Neural progenitor cell (in vitro differentiated cells): ENCODE measurements around the gene ADAM23. TPM values are rescaled to one million over a fixed set of nuclear protein-coding genes. Genes with fewer than 3 reads are reported as not detected.

Experiments used
- DNase-seq: peaks from one replicate; pipeline ENCODE4 v3.0.0-alpha.2; 2016; ENCODE audit warnings: low spot score
- H2AFZ ChIP-seq: fragments of 200-600 bp; sonication (generic); replicated peaks from 2 replicates; pipeline ENCODE4 v1.6.1; 2016; ENCODE audit warnings: antibody characterized with exemption
- H3F3A ChIP-seq: fragments of 200-600 bp; sonication (generic); 2 replicates; pipeline ENCODE4 v1.6.1; 2016; ENCODE audit warnings: antibody characterized with exemption, low read depth
- H3K27ac ChIP-seq: fragments of 200-600 bp; sonication (generic); 2 replicates; pipeline ENCODE4 v1.5.1; 2016; ENCODE audit warnings: mild to moderate bottlenecking
- H3K27me3 ChIP-seq: fragments of 200-600 bp; sonication (generic); 2 replicates; pipeline ENCODE4 v1.6.1; 2016; ENCODE audit warnings: mild to moderate bottlenecking, moderate library complexity
- H3K36me3 ChIP-seq: fragments of 200-600 bp; sonication (generic); 2 replicates; pipeline ENCODE4 v1.5.1; 2016
- H3K4me1 ChIP-seq: fragments of 200-600 bp; sonication (generic); 2 replicates; pipeline ENCODE4 v1.6.1; 2016; ENCODE audit warnings: mixed run types
- H3K4me2 ChIP-seq: fragments of 200-600 bp; sonication (generic); 2 replicates; pipeline ENCODE4 v1.6.1; 2016
- H3K4me3 ChIP-seq: fragments of 200-600 bp; sonication (generic); 2 replicates; pipeline ENCODE4 v1.5.1; 2016
- H3K79me2 ChIP-seq: fragments of 200-600 bp; sonication (generic); 2 replicates; pipeline ENCODE4 v1.6.1; 2016; ENCODE audit warnings: low read depth
- H3K9ac ChIP-seq: fragments of 200-600 bp; sonication (generic); 2 replicates; pipeline ENCODE4 v1.6.1; 2016
- H3K9me3 ChIP-seq: fragments of 200-600 bp; sonication (generic); 2 replicates; pipeline ENCODE4 v1.5.1; 2016; ENCODE audit warnings: low read depth
- H4K20me1 ChIP-seq: fragments of 200-600 bp; sonication (generic); 2 replicates; pipeline ENCODE4 v1.6.1; 2016; ENCODE audit warnings: low read depth
- H3K27ac Mint-ChIP-seq: 3 replicates; pipeline ENCODE4 v1.8.0; 2021; ENCODE audit warnings: mixed read lengths
- H3K27me3 Mint-ChIP-seq: 2 replicates; pipeline ENCODE4 v1.8.0; 2022; ENCODE audit warnings: low read depth, mild to moderate bottlenecking, inconsistent platforms, moderate library complexity, mixed read lengths; ENCODE audit not compliant: insufficient read depth
- H3K36me3 Mint-ChIP-seq: 3 replicates; pipeline ENCODE4 v1.8.0; 2021; ENCODE audit warnings: mixed read lengths
- H3K4me1 Mint-ChIP-seq: 3 replicates; pipeline ENCODE4 v1.8.0; 2021; ENCODE audit warnings: mixed read lengths
- H3K4me3 Mint-ChIP-seq: 3 replicates; pipeline ENCODE4 v1.8.0; 2021; ENCODE audit warnings: mild to moderate bottlenecking, moderate library complexity, mixed read lengths
- H3K9me3 Mint-ChIP-seq: 3 replicates; pipeline ENCODE4 v1.8.0; 2020; ENCODE audit warnings: mixed read lengths
- EZH2 ChIP-seq: fragments of 200-600 bp; sonication (generic); IDR thresholded peaks from 2 replicates; pipeline ENCODE4 v1.6.1; 2017; ENCODE audit warnings: antibody characterized with exemption, mild to moderate bottlenecking, moderate library complexity
- EZH2phosphoT487 ChIP-seq: fragments of 200-600 bp; sonication (generic); IDR thresholded peaks from 2 replicates; pipeline ENCODE4 v1.6.1; 2017; ENCODE audit warnings: antibody characterized with exemption
- total RNA-seq: library from RNA; depleted of rRNA; stranded (reverse); fragments of >200 nt; gene quantifications from 2 replicates; pipeline ENCODE4 v1.2.3, GENCODE V29; 2015; ENCODE audit warnings: low replicate concordance
- TF ChIP-seq, protein P1 (sequence below): fragments of 200-600 bp; sonication (generic); IDR thresholded peaks from 2 replicates; pipeline ENCODE4 v1.5.1; 2017; ENCODE audit warnings: antibody characterized with exemption, mild to moderate bottlenecking

ADAM23 gene
- total RNA-seq, 1 donor from 2014 or later = 17.2 TPM

GRCh38 chr2:206533977-206534376 lies 90.6 kb downstream of the ADAM23 start:
- H4K20me1 ChIP-seq = no peaks in the 10 kb centered on the region
- no peaks in the 10 kb centered on the region for H3K9me3 Mint-ChIP-seq
- H3K4me1 Mint-ChIP-seq = peaks cover 6% of the 10 kb centered on the region
- H3K4me2 ChIP-seq = no peak overlapping the region
- H3K79me2 ChIP-seq = no peaks in the 10 kb centered on the region
- DNase-seq = no peak
- no peaks in the 10 kb centered on the region for H3F3A ChIP-seq
- TF ChIP-seq EZH2phosphoT487 (no peak), EZH2 (no peak)
- TF ChIP-seq, protein P1, sequence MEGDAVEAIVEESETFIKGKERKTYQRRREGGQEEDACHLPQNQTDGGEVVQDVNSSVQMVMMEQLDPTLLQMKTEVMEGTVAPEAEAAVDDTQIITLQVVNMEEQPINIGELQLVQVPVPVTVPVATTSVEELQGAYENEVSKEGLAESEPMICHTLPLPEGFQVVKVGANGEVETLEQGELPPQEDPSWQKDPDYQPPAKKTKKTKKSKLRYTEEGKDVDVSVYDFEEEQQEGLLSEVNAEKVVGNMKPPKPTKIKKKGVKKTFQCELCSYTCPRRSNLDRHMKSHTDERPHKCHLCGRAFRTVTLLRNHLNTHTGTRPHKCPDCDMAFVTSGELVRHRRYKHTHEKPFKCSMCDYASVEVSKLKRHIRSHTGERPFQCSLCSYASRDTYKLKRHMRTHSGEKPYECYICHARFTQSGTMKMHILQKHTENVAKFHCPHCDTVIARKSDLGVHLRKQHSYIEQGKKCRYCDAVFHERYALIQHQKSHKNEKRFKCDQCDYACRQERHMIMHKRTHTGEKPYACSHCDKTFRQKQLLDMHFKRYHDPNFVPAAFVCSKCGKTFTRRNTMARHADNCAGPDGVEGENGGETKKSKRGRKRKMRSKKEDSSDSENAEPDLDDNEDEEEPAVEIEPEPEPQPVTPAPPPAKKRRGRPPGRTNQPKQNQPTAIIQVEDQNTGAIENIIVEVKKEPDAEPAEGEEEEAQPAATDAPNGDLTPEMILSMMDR = no peak
- no peaks in the 10 kb centered on the region for H3K27me3 ChIP-seq
- H3K36me3 ChIP-seq = no peaks in the 10 kb centered on the region
- H3K9me3 ChIP-seq = no peaks in the 10 kb centered on the region
- H3K27ac Mint-ChIP-seq = no peak overlapping the region
- no peak overlapping the region for H3K27ac ChIP-seq
- no peaks in the 10 kb centered on the region for H3K27me3 Mint-ChIP-seq
- H3K4me3 ChIP-seq = no peak overlapping the region
- peaks cover 8% of the 10 kb centered on the region for H3K4me1 ChIP-seq
- H2AFZ ChIP-seq = no peak overlapping the region
- H3K4me3 Mint-ChIP-seq = no peak overlapping the region
- no peaks in the 10 kb centered on the region for H3K36me3 Mint-ChIP-seq
- H3K9ac ChIP-seq = no peak overlapping the region

- TF ChIP-seq EZH2 (no peak), EZH2phosphoT487 (no peak)
- TF ChIP-seq, protein P1 = no peak
- Mint-ChIP-seq H3K4me1 (peaks cover 4% of the 10 kb centered on the region), H3K4me3 (no peak overlapping the region), H3K27me3 (no peaks in the 10 kb centered on the region), H3K9me3 (no peaks in the 10 kb centered on the region), H3K27ac (no peak overlapping the region), H3K36me3 (no peaks in the 10 kb centered on the region)
- no peaks in the 10 kb centered on the region for H3F3A ChIP-seq
- H4K20me1 ChIP-seq = no peaks in the 10 kb centered on the region
- no peak overlapping the region for H3K4me2 ChIP-seq
- no peaks in the 10 kb centered on the region for H3K9me3 ChIP-seq
- H3K79me2 ChIP-seq = no peaks in the 10 kb centered on the region
- no peaks in the 10 kb centered on the region for H3K27me3 ChIP-seq
- no peak overlapping the region for H3K9ac ChIP-seq
- H3K27ac ChIP-seq = no peak overlapping the region
- no peak overlapping the region for H2AFZ ChIP-seq
- no peak overlapping the region for H3K4me3 ChIP-seq
- H3K4me1 ChIP-seq = peaks cover 8% of the 10 kb centered on the region
- no peak for DNase-seq
- H3K36me3 ChIP-seq = no peaks in the 10 kb centered on the region
These were observed 92.1 kb downstream of the ADAM23 start for GRCh38 chr2:206535260-206535986.

DNA sequence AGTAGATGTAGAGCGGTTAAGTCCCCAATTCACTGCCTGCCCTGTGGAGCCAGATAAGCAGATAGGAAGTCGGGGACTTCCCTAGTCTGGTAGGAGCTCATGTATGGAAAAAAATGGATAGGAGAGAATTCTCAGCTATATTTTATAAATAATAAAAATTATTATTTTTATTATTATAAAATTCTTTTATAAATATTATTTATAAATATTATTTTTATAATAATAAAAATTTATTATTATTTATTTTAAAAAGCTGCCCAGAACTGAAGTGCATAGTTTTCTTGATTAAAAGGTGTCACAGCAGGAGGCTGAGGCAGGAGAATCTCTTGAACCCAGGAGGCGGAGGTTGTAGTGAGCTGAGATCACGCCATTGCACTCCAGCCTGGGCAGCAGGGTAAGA lies 97.4 kb downstream of the ADAM23 start:
- Mint-ChIP-seq H3K27ac (no peak overlapping the region), H3K4me3 (no peak overlapping the region), H3K9me3 (no peaks in the 10 kb centered on the region), H3K36me3 (peaks cover 3% of the 10 kb centered on the region), H3K4me1 (no peaks in the 10 kb centered on the region), H3K27me3 (no peaks in the 10 kb centered on the region)
- H3K27ac ChIP-seq = no peak overlapping the region
- no peaks in the 10 kb centered on the region for H3K36me3 ChIP-seq
- H3K9me3 ChIP-seq = no peaks in the 10 kb centered on the region
- H3K27me3 ChIP-seq = no peaks in the 10 kb centered on the region
- no peaks in the 10 kb centered on the region for H3F3A ChIP-seq
- no peak for DNase-seq
- no peak overlapping the region for H3K4me3 ChIP-seq
- no peak overlapping the region for H3K4me2 ChIP-seq
- no peak overlapping the region for H2AFZ ChIP-seq
- H3K4me1 ChIP-seq = no peaks in the 10 kb centered on the region
- no peak overlapping the region for H3K9ac ChIP-seq
- H3K79me2 ChIP-seq = no peaks in the 10 kb centered on the region
- no peaks in the 10 kb centered on the region for H4K20me1 ChIP-seq
- TF ChIP-seq EZH2phosphoT487 = no peak

GRCh38 chr2:206543073-206543472 lies 99.7 kb downstream of the ADAM23 start:
- Mint-ChIP-seq H3K9me3 (no peaks in the 10 kb centered on the region), H3K4me3 (no peak overlapping the region), H3K4me1 (no peaks in the 10 kb centered on the region), H3K27me3 (no peaks in the 10 kb centered on the region), H3K36me3 (peaks cover 3% of the 10 kb centered on the region), H3K27ac (no peak overlapping the region)
- Histone ChIP-seq H3K36me3 (no peaks in the 10 kb centered on the region), H3K4me2 (no peak overlapping the region), H4K20me1 (no peaks in the 10 kb centered on the region), H3K9ac (no peak overlapping the region), H3K9me3 (no peaks in the 10 kb centered on the region), H2AFZ (no peak overlapping the region), H3K27me3 (no peaks in the 10 kb centered on the region), H3K79me2 (no peaks in the 10 kb centered on the region), H3K4me3 (no peak overlapping the region), H3F3A (no peaks in the 10 kb centered on the region), H3K27ac (no peak overlapping the region), H3K4me1 (no peaks in the 10 kb centered on the region)
- DNase-seq = no peak
- TF ChIP-seq EZH2 (no peak), EZH2phosphoT487 (no peak)
- TF ChIP-seq, protein P1 = no peak
